Kidney tubule cell (primary cell): ENCODE results near the gene NUBPL.
"Not testable (repeated sequence)": the region's sequence is repeated elsewhere in the genome, so short reads cannot be mapped to it uniquely, and the experiment has no call there.

Experiments used
- DNase-seq: peaks from one replicate; pipeline ENCODE4 v3.0.0-alpha.2; 2018; ENCODE audit warnings: low spot score

The NUBPL gene

GRCh38 chr14:31677630-31678029, 116.4 kb downstream of the NUBPL start:
- DNase-seq = no peak

- no peak for DNase-seq
Measured at GRCh38 chr14:31678421-31679249, 117.4 kb downstream of the NUBPL start.

- DNase-seq = no peak
Measured at GRCh38 chr14:31682768-31683167, 121.6 kb downstream of the NUBPL start.

DNA sequence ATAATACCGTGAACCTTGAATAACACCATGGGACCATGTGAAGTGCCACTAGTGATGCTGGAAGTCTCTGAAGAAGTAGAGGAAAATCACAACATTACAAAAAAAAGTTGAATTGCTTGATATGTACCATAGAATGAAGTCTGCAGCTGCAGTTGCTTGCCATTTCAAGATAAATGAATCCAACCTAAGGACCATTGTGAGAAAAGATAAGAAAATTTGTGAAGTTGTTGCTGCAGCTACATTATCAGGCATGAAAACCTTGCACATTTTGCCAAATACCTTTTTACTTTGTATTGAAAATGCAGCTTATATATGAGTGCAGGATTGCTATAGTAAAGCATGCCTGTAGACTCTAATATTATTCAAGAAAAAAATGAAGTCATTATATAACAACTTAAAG, 126.5 kb downstream of the NUBPL start:
- no peak for DNase-seq

DNA sequence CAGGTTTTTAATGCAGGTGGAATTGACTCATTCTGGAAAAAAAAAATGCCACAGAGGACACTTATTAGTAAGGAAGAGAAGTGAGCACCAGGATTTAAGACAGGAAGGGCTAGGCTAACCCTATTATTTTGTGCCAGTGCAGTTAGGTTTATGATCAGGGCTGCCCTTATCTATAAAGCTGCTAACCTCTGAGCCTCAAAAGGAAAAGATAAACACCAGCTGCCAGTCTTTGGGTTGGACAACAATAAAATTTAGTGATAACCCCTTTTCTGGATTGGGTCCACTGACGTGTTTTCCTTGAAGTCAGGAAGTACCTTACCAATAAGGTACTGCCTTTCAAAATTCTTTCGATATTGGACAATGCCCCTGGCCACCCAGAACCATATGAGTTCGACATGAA, 128.9 kb downstream of the NUBPL start:
- no peak for DNase-seq

GRCh38 chr14:31692376-31692781, 131.2 kb downstream of the NUBPL start:
- DNase-seq = no peak

DNA sequence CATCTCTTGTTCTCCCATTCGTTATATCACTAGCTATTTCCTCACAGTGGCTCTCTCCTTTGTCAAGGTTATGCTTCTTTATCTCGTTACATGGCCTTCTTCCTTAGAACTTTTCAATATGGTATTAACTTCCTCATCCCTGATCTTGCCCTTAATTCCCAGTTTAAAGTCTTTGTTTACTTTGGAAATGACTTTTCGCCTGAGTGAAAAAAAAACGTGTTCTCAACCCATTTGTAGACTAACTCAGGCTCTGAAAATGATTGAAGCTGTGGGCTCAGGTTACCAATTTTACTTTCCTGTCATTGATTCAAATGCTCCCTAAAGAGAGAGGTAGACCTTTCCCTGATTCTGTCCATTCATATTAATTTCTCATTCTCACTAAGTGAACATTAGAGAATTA, 135.2 kb downstream of the NUBPL start:
- no peak for DNase-seq

DNA sequence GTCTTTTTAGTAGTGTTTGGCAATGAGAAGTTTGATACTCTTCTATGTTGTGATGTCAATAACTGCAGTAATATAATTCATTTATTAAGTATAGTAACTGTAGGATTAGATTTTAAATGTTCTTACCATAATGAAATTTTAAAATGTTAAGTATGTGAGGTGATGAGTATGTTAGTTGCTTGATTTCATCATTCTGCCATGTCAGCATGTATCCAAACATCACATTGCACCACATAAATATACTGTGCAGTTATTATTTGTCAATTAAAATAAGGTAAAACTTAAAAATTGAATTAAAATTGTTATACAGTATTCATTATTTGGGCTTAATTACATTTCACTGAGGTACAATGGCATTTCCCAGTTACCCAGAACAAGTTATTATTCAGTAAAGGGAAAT, 138.6 kb downstream of the NUBPL start:
- DNase-seq = no peak

GRCh38 chr14:31700282-31701074, 139.3 kb downstream of the NUBPL start:
- DNase-seq = no peak

DNA sequence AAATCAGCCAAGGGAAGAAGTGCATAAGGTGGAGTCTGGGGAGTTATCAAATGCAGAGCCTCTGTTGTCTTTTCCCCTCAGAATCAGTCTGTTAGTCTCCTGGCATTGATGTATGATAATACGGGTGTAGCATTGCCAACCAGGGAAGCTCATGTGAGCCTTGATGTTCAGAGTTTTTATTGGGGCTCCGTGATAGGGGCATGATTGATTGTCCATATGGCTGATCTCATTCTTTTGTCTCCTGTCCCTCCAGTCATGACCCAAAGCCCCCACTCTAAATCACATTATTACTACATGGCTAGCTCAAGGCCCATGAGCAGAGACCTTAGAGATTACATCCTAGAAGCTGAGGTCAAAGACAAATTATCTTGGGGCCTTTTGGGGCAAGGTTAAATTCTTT, 140.9 kb downstream of the NUBPL start:
- no peak for DNase-seq

- DNase-seq = no peak
Measured at GRCh38 chr14:31703056-31703455, 141.9 kb downstream of the NUBPL start.

DNA sequence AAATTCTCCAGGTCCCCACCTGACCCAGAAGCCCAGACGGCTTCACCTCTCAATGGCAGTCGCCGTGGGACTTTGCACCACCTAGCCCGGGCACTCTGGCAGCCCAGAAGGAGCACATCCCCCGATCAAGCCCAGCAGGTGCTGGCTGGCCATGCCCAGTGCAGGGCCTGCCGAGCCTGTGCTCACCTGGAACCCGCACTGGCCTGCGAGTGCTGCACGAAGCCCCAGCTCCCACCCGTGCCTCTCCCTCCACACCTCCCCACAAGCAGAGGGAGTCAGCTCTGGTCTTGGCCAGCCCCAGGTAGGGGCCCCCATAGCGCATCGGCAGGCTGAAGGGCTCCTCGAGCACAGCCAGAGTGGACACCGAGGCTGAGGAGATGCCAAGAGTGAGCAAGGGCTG, 144.5 kb downstream of the NUBPL start:
- DNase-seq = no peak

- not testable (repeated sequence) for DNase-seq
Measured at GRCh38 chr14:31708661-31709060, 147.5 kb downstream of the NUBPL start.

GRCh38 chr14:31712244-31713127, 151.3 kb downstream of the NUBPL start:
- DNase-seq = no peak

DNA sequence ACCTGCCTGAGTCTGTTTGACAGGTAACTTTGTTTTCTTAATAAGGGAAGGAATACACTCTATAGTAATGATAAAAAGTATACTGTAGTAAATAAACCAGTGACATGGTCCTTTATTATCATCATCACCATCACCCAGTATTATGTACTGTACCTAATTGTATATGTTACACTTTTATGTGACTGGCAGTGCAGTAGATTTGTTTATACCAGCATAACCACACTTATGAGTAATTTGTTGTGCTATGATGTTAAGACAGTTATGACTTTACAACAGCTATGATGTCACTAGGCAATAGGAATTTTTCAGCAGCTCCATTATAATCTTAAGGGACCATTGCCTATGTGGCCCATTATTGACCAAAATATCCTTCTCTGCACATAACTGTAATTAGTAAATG, 155.0 kb downstream of the NUBPL start:
- no peak for DNase-seq

- no peak for DNase-seq
Measured at GRCh38 chr14:31717294-31718085, 156.3 kb downstream of the NUBPL start.

- DNase-seq = no peak
Measured at GRCh38 chr14:31718585-31718984, 157.4 kb downstream of the NUBPL start.

DNA sequence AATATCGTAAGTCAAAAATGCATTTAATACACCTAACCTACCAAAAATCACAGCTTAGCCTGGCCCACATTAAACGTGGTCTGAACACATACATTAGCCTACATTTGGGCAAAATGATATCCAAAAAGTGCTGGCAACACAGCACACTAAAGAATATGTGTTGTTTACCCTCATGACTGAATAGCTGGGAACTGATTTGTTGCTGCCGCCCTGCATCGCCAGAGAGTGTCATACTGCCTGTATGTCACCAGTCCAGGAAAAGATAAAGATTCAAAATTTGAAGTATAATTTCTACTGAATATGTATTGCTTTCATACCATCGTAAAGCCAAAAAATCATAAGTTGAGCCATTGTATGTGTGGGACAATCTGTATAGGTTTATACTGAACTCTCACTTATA, 157.8 kb downstream of the NUBPL start:
- no peak for DNase-seq

GRCh38 chr14:31726337-31726736, 165.1 kb downstream of the NUBPL start:
- no peak for DNase-seq

DNA sequence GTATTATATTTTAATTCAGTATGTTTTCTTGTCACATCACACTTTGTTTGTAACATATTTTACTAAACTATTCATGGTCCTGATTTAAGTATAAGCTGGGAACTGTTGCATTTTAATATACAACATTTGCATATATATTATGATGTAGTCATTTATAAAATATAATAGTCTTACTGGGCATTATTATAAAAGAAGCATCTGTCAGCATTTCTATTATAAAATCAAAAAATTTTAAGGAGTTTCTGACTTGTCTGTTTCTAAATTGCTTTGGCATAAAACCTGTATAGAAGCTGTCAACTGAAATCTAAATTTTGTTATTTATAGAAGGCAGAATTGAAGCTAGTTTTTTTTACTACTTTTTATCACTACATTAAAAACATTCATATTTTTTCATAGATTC, 166.6 kb downstream of the NUBPL start:
- DNase-seq = no peak

- no peak for DNase-seq
Measured at GRCh38 chr14:31740688-31741087, 179.5 kb downstream of the NUBPL start.

- DNase-seq = no peak
Measured at GRCh38 chr14:31745741-31746140, 184.5 kb downstream of the NUBPL start.
